GM23248 (cell line): Measurements from ENCODE around the gene DESI1. TPM values are rescaled to one million over a fixed set of nuclear protein-coding genes. Genes with fewer than 3 reads are reported as not detected.
A peak's percentile ranks its signal among the peaks of the same experiment; 100 is the strongest.
"Not testable (repeated sequence)": the region's sequence is repeated elsewhere in the genome, so short reads cannot be mapped to it uniquely, and the experiment has no call there.

Experiments used
- DNase-seq: peaks from one replicate; pipeline ENCODE4 v3.0.0-alpha.2; 2015
- H2AFZ ChIP-seq: fragments of 200-600 bp; sonication (generic); 2 replicates; pipeline ENCODE4 v1.6.1; 2016; ENCODE audit warnings: antibody characterized with exemption
- H3F3A ChIP-seq: fragments of 200-600 bp; sonication (generic); 2 replicates; pipeline ENCODE4 v1.6.1; 2016; ENCODE audit warnings: mild to moderate bottlenecking, antibody characterized with exemption, mixed run types; ENCODE audit not compliant: insufficient read depth
- H3K27ac ChIP-seq: fragments of 200-600 bp; sonication (generic); 2 replicates; pipeline ENCODE4 v1.5.1; 2016; ENCODE audit warnings: mild to moderate bottlenecking
- H3K27me3 ChIP-seq: fragments of 200-600 bp; sonication (generic); replicated peaks from 2 replicates; pipeline ENCODE4 v1.6.1; 2016; ENCODE audit warnings: mild to moderate bottlenecking; ENCODE audit not compliant: insufficient read depth
- H3K36me3 ChIP-seq: fragments of 200-600 bp; sonication (generic); 2 replicates; pipeline ENCODE4 v1.6.1; 2016; ENCODE audit warnings: low read depth, mild to moderate bottlenecking
- H3K4me1 ChIP-seq: fragments of 200-600 bp; sonication (generic); 2 replicates; pipeline ENCODE4 v1.6.1; 2016; ENCODE audit warnings: mild to moderate bottlenecking; ENCODE audit not compliant: insufficient read depth
- H3K4me2 ChIP-seq: fragments of 200-600 bp; sonication (generic); one replicate; pipeline ENCODE4 v1.6.1; 2016; ENCODE audit warnings: mild to moderate bottlenecking; ENCODE audit not compliant: unreplicated experiment
- H3K4me3 ChIP-seq: fragments of 200-600 bp; sonication (generic); 2 replicates; pipeline ENCODE4 v1.5.1; 2016; ENCODE audit warnings: mild to moderate bottlenecking
- H3K79me2 ChIP-seq: fragments of 200-600 bp; sonication (generic); 2 replicates; pipeline ENCODE4 v1.6.1; 2016; ENCODE audit warnings: mild to moderate bottlenecking; ENCODE audit not compliant: insufficient read depth
- H3K9ac ChIP-seq: fragments of 200-600 bp; sonication (generic); 2 replicates; pipeline ENCODE4 v1.6.1; 2016; ENCODE audit warnings: mild to moderate bottlenecking
- H3K9me2 ChIP-seq: fragments of 200-600 bp; sonication (generic); 2 replicates; pipeline ENCODE4 v1.6.1; 2016; ENCODE audit warnings: mixed run types, mild to moderate bottlenecking, moderate library complexity; ENCODE audit not compliant: insufficient read depth
- H3K9me3 ChIP-seq: fragments of 200-600 bp; sonication (generic); one replicate; pipeline ENCODE4 v1.6.1; 2017; ENCODE audit warnings: low read depth
- H4K20me1 ChIP-seq: fragments of 200-600 bp; sonication (generic); 2 replicates; pipeline ENCODE4 v1.6.0; 2016; ENCODE audit not compliant: insufficient read depth
- EZH2 ChIP-seq: fragments of 200-600 bp; sonication (generic); IDR thresholded peaks from 2 replicates; pipeline ENCODE4 v1.6.1; 2018; ENCODE audit warnings: antibody characterized with exemption, mild to moderate bottlenecking; ENCODE audit not compliant: insufficient read depth, poor library complexity, severe bottlenecking
- EZH2phosphoT487 ChIP-seq: fragments of 200-600 bp; sonication (generic); IDR thresholded peaks from 2 replicates; pipeline ENCODE4 v1.6.1; 2018; ENCODE audit warnings: antibody characterized with exemption, moderate library complexity, mild to moderate bottlenecking, low read depth; ENCODE audit not compliant: insufficient read depth
- WGBS, 2 experiments: methylation state at CpG; one replicate each; pipeline ENCODE4 v1.1.6; 2015 to 2017; ENCODE audit warnings: low lambda C conversion rate in 2 of 2, low coverage in 1 of 2; ENCODE audit errors: missing lambda C conversion rate in 2 of 2; 5-methylcytosine and 5-hydroxymethylcytosine counted together
- in situ Hi-C: fragments of 300-500 bp; cut with MboI; formaldehyde crosslinking; loops from 2 replicates; pipeline ENCODE4 v1.15.0; 2020
- polyA plus RNA-seq: library from polyadenylated mRNA; unstranded; fragments of >200 nt; fragmentation: Nextera tagmentation; extraction: Ambion mirVana; gene quantifications from 2 replicates; pipeline ENCODE4 v1.2.1, GENCODE V29; 2016
- total RNA-seq: library from RNA; depleted of rRNA; stranded (reverse); fragments of >200 nt; shearing (Covaris generic); gene quantifications from 2 replicates; pipeline ENCODE4 v1.2.3, GENCODE V29; 2014; rRNA removed

DESI1 gene
- total RNA-seq (24.3 and 44.3 TPM in 2 replicates), polyA plus RNA-seq (41.9 and 42.2 TPM in 2 replicates)

- H3K36me3 ChIP-seq = peaks cover 21% of the 10 kb centered on the region; the same call in 1 of the 2 replicates
- WGBS, 2 experiments = 0 to 1% methylated on average over 27 to 39 of the region's 40 CpGs
- peaks cover 25% of the 10 kb centered on the region for H3F3A ChIP-seq
- H3K27ac ChIP-seq = peak within 1 kb of the TSS; percentile 98
- no peaks in the 10 kb centered on the region for H3K9me3 ChIP-seq
- peak; percentile 55 for DNase-seq
- peak within 1 kb of the TSS; percentile 97 for H3K9ac ChIP-seq
- no peaks in the 10 kb centered on the region for H3K27me3 ChIP-seq
- in situ Hi-C loops = no loop called here
- H2AFZ ChIP-seq = peak within 1 kb of the TSS; percentile 84
- peaks cover 92% of the 10 kb centered on the region for H3K79me2 ChIP-seq
- H3K9me2 ChIP-seq = no peaks in the 10 kb centered on the region
- TF ChIP-seq EZH2 = no peak
- TF ChIP-seq EZH2phosphoT487 = no peak
- H3K4me3 ChIP-seq = peak within 1 kb of the TSS; percentile 92
- peak within 1 kb of the TSS; percentile 96 for H3K4me2 ChIP-seq
- H4K20me1 ChIP-seq = no peaks in the 10 kb centered on the region
- peaks cover 19% of the 10 kb centered on the region for H3K4me1 ChIP-seq
These were observed at the start of gene DESI1 for GRCh38 chr22:41620589-41621098. Gene DESI1 (minus strand): TSS chr22:41621043. CDS start chr22:41620839, 204 bp downstream.

DNA sequence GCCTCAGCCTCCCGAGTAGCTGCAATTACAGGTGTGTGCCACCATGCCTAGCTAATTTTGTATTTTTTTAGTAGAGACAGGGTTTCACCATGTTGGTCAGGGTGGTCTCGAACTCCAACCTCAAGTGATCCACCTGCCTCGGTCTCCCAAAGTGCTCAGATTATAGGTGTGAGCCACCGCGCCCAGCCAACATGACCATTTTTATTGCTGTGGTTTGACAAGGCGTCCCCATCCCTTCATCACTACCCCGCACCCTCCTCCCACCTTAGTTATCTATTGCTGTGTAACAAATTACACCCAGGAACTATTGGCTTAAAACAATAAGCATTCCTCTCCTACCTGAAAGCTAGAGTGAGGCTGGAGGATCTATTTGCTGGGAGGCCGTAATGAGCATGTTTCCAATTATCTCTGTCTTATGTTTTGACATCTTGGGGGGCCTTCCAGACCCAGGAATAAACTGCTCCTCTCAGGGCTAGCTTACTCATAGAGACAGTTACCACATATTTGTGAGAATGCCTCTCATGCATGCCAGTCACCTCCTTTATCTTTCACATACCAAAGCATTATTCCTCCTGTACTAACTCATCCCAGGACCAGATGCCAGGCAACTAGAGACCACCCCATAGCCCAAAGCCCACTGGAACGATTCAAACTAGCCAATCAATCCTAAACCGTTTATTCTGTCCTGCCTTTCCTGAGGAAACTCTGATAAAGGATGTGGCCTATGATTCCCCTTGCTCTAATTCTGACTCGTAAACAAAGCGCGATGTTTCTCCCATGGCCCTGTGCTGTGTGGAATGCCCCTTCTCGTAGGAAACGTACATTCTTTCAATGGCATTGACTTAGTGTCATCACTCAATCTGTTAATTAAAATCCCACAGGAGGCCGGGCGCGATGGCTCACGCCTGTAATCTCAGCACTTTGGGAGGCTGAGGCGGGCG lies 48.4 kb upstream of the DESI1 start:
- peak overlapping the region; percentile 41 for H3K4me2 ChIP-seq
- H3K9ac ChIP-seq = peak overlapping the region; percentile 32; the same call in 1 of the 2 replicates
- in situ Hi-C loops = no loop called here

DNA sequence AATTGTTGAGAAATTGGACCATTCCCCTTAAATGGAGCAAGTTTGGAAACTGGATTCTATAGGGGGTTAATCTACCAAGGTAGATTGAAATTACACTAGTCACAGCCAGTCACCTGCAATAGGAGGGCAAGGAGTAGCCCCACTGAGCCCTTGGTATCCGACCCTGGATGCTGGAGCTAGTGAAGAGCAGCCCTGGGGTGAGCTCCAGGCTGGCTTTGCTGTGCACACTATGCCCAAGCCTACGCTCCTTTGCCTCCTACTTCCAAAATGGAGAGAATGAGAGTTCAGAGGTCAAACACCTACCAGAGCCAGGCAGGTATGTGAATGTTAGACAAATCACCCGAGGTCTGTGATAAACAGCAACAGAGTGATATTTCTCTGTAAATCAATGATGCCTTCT lies 44.1 kb upstream of the DESI1 start:
- H3K4me3 ChIP-seq = no peak overlapping the region
- 79 to 91% methylated on average over 3 of the region's 3 CpGs for WGBS, 2 experiments
- peaks cover 38% of the 10 kb centered on the region for H3K36me3 ChIP-seq
- H3K79me2 ChIP-seq = no peaks in the 10 kb centered on the region
- peaks cover 64% of the 10 kb centered on the region for H3F3A ChIP-seq
- TF ChIP-seq EZH2 (no peak), EZH2phosphoT487 (no peak)
- H3K9me2 ChIP-seq = no peaks in the 10 kb centered on the region
- in situ Hi-C loops = no loop called here
- H3K9ac ChIP-seq = no peak overlapping the region
- H3K9me3 ChIP-seq = no peaks in the 10 kb centered on the region
- H4K20me1 ChIP-seq = no peaks in the 10 kb centered on the region
- no peak overlapping the region for H3K4me2 ChIP-seq
- H3K27ac ChIP-seq = no peak overlapping the region
- H3K27me3 ChIP-seq = no peaks in the 10 kb centered on the region
- H2AFZ ChIP-seq = no peak overlapping the region
- DNase-seq = no peak
- H3K4me1 ChIP-seq = peaks cover 32% of the 10 kb centered on the region

More for the DNA sequence above, 48.4 kb upstream of the DESI1 start:
- Histone ChIP-seq H2AFZ (no peak overlapping the region), H3K36me3 (peaks cover 7% of the 10 kb centered on the region; the same call in 1 of the 2 replicates), H3F3A (peaks cover 45% of the 10 kb centered on the region), H3K27ac (peak overlapping the region; percentile 72), H3K4me3 (no peak overlapping the region), H3K9me3 (no peaks in the 10 kb centered on the region), H3K9me2 (no peaks in the 10 kb centered on the region), H3K27me3 (no peaks in the 10 kb centered on the region), H4K20me1 (no peaks in the 10 kb centered on the region), H3K4me1 (peaks cover 37% of the 10 kb centered on the region), H3K79me2 (peaks cover 41% of the 10 kb centered on the region)
- peak; percentile 84 for DNase-seq
- TF ChIP-seq EZH2phosphoT487 (no peak), EZH2 (no peak)
- 53 to 61% methylated on average over 21 of the region's 21 CpGs for whole genome bisulfite sequencing, 2 experiments

GRCh38 chr22:41664490-41664889 lies 43.6 kb upstream of the DESI1 start:
- Histone ChIP-seq H3K4me2 (no peak overlapping the region), H3K36me3 (peaks cover 41% of the 10 kb centered on the region), H4K20me1 (no peaks in the 10 kb centered on the region), H3K9ac (no peak overlapping the region), H3K9me3 (no peaks in the 10 kb centered on the region), H3K79me2 (no peaks in the 10 kb centered on the region), H3K4me3 (no peak overlapping the region), H2AFZ (no peak overlapping the region), H3K4me1 (peaks cover 28% of the 10 kb centered on the region), H3F3A (peaks cover 66% of the 10 kb centered on the region), H3K27me3 (no peaks in the 10 kb centered on the region), H3K27ac (no peak overlapping the region; the same call in 1 of the 2 replicates), H3K9me2 (no peaks in the 10 kb centered on the region)
- peak; percentile 25 for DNase-seq
- in situ Hi-C loops = no loop called here
- TF ChIP-seq EZH2 (no peak), EZH2phosphoT487 (no peak)

GRCh38 chr22:41663594-41663993 lies 42.8 kb upstream of the DESI1 start:
- in situ Hi-C loops, DNase-seq, H3K27ac ChIP-seq, H3K9me2 ChIP-seq, H3K9me3 ChIP-seq, H3K4me2 ChIP-seq, H3K27me3 ChIP-seq, H3K79me2 ChIP-seq, H4K20me1 ChIP-seq, H3K4me3 ChIP-seq, H3K9ac ChIP-seq, H2AFZ ChIP-seq: not testable (repeated sequence)
- Histone ChIP-seq H3K4me1 (peaks cover 19% of the 10 kb centered on the region), H3K36me3 (peaks cover 50% of the 10 kb centered on the region), H3F3A (peaks cover 62% of the 10 kb centered on the region)
- WGBS, 2 experiments = 79 to 83% methylated on average over 9 of the region's 9 CpGs
